ENCODE data around the gene CCDC6.

GRCh38 chr10:59817773-59818172, 88.6 kb downstream of the CCDC6 start:
- TF ChIP-seq YY1 (IDR thresholded peaks at IDR 0.05; ENCODE audit: insufficient read depth, insufficient read length) (no peak), SUZ12 (IDR thresholded peaks at IDR 0.05; ENCODE audit: extremely low read depth, insufficient read depth, insufficient read length) (no peak), ZNF274 (IDR thresholded peaks at IDR 0.05; ENCODE audit: low read depth, low read length) (no peak)

Data from NT2/D1 (cell line).